SKM-1 (cell line): Measurements from ENCODE around the gene STS.
"Not testable (repeated sequence)": the region's sequence is repeated elsewhere in the genome, so short reads cannot be mapped to it uniquely, and the experiment has no call there.

Experiments
- DNase-seq: peaks from one replicate; lab custom pipeline; 2025; ENCODE audit not compliant: unreplicated experiment; lab: John Stamatoyannopoulos, UW

The STS gene

DNA sequence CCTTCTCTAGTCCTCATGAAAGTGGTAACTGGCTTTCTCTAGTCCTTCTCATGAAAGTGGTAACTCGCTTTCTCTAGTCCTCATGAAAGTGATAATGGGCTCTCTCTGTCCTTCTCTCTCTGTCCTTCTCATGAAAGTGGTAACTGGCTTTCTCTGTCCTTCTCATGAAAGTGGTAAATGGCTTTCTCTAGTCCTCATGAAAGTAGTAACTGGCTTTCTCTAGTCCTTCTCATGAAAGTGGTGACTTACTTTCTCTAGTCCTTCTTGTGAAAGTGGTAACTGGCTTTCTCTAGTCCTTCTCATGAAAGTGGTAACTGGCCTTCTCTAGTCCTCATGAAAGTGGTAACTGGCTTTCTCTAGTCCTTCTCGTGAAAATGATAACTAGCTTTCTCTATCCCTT is 31.3 kb downstream of the STS start:
- DNase-seq = not testable (repeated sequence)

DNA sequence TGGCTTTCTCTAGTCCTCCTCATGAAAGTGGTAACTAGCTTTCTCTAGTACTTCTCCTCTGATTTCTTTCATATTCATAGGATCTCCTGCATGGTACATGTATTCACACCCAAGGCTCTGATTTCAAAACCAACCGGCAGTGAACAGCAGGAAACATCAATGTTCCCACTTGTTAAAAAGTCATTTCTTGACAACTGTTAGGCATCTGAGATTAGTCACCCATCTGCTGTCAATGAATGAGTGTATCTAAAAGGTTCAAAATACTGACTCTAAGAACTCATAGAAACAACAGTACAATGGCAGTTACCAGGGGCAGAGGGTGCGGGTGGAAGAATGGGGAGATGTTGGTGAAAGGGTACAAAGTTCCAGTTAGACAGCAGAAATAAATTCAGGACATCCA is 31.9 kb downstream of the STS start:
- no peak for DNase-seq

DNA sequence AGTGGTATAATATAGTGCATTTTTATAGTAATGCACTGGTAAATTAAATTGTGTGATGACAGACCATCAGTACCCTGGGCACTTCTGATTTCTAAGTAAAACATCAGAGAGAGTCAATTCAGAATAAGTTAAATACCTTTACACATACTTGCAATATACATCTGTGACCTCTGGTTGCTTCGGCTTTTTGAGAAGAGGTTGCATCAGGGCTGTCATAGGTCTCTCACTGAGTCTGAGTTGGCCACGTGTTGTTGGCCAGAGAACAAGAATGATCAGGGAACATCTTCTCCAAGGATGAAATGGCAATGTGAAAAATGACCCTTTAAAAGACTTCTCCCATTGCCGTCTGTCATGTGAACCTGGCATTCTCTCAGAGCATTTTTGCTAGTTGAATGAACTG is 37.3 kb downstream of the STS start:
- no peak for DNase-seq

DNA sequence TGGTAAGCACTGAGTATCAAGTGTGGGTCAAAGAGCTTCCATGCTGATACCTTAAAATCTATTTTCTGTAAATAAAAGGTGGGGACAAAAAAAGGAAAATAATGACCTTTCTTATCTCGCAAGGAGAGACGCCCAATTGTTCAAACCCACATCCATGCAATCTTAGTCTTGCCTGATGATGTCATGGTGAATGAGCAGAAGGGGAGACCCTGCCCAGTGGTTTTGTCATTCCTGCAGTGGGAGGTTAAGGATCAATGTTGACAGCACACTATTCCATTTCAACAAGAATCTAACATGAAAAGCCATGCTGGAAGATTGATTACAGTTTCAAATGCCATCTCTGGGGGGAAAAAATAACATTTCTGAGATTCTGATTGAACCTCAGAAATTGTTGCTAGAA is 41.2 kb downstream of the STS start:
- DNase-seq = no peak

DNA sequence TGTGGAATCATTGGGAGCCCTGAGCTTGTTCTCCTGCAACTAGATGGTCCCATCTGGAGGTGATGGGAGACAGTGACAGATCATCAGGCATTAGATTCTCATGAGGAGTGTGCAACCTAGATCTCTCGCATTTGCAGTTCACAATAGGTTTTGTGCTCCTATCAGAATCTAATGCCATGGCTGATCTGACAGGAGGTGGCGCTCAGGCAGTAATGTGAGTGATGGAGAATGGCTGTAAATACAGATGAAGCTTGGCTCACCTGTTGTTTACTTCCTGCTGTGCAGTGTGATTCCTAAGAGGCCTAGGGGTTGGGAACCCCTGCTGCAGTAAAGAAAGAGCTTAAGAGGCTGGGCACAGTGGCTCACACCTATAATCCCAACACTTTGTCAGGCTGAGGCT is 42.6 kb downstream of the STS start:
- no peak for DNase-seq

DNA sequence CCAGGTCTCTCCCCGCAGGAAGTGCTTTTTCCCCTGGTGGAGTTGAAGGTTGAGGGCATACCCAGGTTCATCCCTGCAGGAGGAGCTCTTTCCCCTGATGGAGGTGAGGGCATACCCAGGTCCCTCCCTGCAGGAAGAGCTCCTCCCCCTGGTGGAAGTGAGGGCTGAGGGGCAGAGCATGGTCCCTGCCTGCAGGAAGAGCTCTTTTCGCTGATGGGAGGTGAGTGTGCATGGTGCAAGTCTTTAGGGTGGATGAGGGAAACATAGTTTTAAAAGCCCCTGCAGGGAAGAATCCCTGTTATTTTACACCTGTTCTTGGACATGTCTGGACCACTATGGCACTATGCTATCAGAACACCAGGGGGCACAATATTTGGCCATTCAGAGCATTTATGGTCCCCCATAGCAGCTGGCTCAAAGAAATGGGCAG is 44.2 kb downstream of the STS start:
- DNase-seq = no peak

DNA sequence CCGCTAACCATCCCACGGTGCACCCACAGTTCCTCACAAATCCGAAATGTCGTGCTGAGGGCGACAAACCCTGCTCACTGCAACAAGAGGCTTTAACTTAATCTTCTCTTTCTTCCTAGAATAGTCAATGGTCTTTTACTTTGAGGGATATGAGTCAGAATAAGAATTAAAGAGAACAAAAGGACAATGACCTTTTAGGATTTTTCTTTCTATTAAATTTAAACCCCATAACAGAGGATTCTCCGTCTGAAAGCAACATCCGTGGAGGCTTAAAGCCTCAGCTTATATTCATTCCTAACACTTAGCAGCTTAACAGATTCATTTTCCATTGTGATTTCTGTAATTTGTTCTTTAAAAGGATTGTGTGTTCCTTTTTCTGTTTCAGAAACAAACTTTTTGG is 45.4 kb downstream of the STS start:
- DNase-seq = no peak

DNA sequence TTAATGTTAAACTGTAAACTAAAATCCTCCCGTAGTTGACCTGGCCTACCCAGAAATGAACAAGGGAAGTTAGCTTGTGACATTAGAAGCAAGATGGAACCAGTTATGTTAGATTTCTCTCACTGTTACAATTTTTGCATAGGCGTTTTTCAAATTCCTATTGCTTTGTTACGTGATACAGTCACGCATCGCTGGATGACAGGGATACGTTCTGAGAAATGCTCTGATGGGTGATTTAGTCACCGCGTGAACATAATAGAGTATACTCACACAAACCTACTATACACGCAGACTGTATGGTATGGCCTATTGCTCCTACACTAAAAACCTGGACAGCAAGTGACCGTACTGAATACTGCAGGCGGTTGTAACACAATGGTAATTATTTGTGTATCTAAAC is 47.1 kb downstream of the STS start:
- no peak for DNase-seq
